ENCODE results near the gene TTI1. TPM values are rescaled to one million over a fixed set of nuclear protein-coding genes. Genes with fewer than 3 reads are reported as not detected.

TTI1 gene
- total and polyA plus RNA-seq, 7 donors: 11.4 to 29.7 (median 15.4) TPM

DNA sequence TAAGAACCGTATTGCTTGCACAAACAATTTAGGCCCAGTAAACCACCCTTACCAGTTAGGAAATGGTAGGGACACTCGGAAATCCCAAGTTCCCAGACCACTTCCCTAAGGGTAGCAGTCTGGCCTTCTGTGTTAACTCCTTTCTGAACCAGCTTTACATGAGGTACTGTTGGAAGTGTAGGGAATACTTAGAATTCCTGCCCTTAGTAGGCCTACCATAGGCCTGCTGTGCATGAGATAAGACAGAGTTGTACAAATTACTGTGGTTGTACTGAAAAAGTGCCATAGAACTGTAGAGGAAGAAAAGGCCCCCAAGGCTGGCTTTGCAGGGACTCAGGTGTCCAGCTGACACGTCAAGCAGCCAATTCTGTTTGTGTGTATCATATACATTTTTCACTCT is 11.4 kb upstream of the TTI1 start:
- Histone ChIP-seq H3K4me1 (peaks cover 59% of the 10 kb centered on the region), H3K36me3 (ENCODE audit: insufficient read depth in 1 of 2, low read depth in 1 of 2) (peaks cover 0 to 79% of the 10 kb centered on the region in 2 donors), H3K27ac (peak overlapping the region; percentile 69), H3K9me3 (no peaks in the 10 kb centered on the region), H3K27me3 (ENCODE audit: insufficient read depth in 3 of 3, low read length in 2 of 3) (no peaks in the 10 kb centered on the region), H3K4me3 (no peak overlapping the region)
- ATAC-seq (no peak), DNase-seq (no peak)
- intact Hi-C loops (cut with DNase I): no loop called here
- WGBS, 3 donors: 59 to 86% (median 81%) methylated on average over 3 of the region's 3 CpGs
- no peak for TF ChIP-seq CTCF (IDR thresholded peaks at IDR 0.05)

DNA sequence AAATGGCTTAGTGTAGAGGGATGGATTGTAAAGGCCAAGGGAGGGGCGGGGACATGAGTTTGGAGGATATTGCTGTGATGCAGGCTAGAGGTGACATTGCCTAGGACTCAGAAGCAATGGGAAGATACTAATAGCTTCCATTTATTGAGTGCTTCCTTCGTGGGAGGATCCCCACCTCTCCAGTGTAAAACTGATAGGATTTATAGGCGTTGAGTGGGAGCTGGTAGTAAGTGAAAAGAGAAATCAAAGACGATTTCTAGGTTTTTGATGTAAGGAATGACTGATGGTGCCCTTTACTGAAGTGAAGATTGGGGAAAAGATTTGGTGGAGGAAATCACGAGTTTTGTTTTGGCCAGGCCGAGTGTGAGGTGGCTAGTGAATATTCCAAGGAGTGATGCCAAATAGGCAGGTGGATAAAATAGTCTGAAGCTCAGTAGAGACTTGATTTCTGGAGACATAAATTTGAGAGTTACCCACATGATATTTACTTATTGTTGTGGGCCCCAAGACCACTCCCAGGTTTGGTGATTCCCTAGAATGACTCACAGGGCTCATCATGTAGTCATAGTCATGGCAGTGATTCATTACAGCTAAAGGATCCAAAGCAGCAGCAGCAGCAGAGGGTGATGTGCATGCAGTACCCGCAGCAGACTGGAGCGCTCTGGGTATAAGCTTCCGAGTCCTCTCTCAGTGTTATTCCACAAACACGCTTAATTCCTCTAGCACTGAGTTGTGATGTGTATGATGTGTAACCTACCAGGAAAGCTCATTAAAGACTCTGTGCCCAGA is 10.4 kb upstream of the TTI1 start:
- TF ChIP-seq CTCF (IDR thresholded peaks at IDR 0.05): no peak
- DNase-seq (peak; percentile 17 to 67), ATAC-seq (peak; percentile 88 to 97 (median 94))
- Histone ChIP-seq H3K27me3 (ENCODE audit: insufficient read depth in 3 of 3, low read length in 2 of 3) (no peaks in the 10 kb centered on the region), H3K4me3 (no peak overlapping the region), H3K9me3 (no peaks in the 10 kb centered on the region), H3K27ac (peak overlapping the region; percentile 69), H3K4me1 (peaks cover 50% of the 10 kb centered on the region), H3K36me3 (ENCODE audit: insufficient read depth in 1 of 2, low read depth in 1 of 2) (peaks cover 0 to 78% of the 10 kb centered on the region in 2 donors)
- WGBS, 3 donors: 71 to 90% (median 77%) methylated on average over 10 of the region's 10 CpGs
- intact Hi-C loops (cut with DNase I): no loop called here

DNA sequence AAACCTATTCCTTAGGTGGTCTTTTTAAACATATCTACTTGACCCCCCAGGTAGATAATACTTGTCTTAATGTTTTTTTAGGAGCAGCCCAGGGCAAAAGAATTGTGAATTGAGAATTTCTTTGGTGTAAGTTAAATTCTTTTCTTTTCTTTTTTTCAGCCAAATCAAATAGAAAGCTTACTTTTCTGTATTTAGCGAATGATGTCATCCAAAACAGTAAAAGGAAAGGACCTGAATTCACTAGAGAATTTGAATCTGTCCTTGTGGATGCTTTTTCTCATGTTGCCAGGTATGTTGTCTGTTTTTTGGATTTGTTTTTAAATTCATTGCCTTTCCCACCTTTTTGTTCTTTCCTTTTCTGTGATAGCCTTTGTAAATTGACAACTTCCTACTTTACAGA is 7.0 kb upstream of the TTI1 start:
- ATAC-seq: no peak
- intact Hi-C loops (cut with DNase I): no loop called here
- H3K27ac ChIP-seq: no peak overlapping the region
- H3K4me3 ChIP-seq: no peak overlapping the region
- DNase-seq: no peak
- 48 to 96% (median 96%) methylated on average over 1 of the region's 1 CpG for WGBS, 3 donors
- no peaks in the 10 kb centered on the region for H3K27me3 ChIP-seq (ENCODE audit: insufficient read depth in 3 of 3, low read length in 2 of 3)
- no peak for TF ChIP-seq CTCF (IDR thresholded peaks at IDR 0.05)
- H3K36me3 ChIP-seq (ENCODE audit: insufficient read depth in 1 of 2, low read depth in 1 of 2): peaks cover 3 to 81% of the 10 kb centered on the region in 2 donors
- no peaks in the 10 kb centered on the region for H3K9me3 ChIP-seq
- H3K4me1 ChIP-seq: peaks cover 62% of the 10 kb centered on the region

DNA sequence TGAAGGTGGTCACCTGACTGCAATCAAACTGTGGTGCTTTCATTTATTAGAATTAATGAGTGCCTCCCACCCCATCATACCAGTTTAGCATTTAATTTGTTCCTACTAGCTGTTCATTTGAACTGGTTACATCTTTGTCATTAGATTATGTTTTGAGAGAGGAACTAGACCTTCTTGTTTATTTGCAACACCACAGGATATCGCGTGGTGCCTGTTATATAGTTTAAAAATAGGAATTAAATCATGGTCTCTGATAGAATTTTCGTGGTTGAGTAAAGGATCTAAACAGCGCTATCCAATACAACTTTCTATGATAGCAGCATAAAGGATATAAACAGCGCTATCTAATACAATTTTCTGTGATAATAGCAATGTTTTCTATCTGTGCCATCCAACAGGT is 3.1 kb upstream of the TTI1 start:
- Histone ChIP-seq H3K27ac (peak overlapping the region; percentile 98), H3K4me3 (peak overlapping the region; percentile 85), H3K27me3 (ENCODE audit: insufficient read depth in 3 of 3, low read length in 2 of 3) (no peaks in the 10 kb centered on the region), H3K9me3 (no peaks in the 10 kb centered on the region), H3K36me3 (ENCODE audit: insufficient read depth in 1 of 2, low read depth in 1 of 2) (peaks cover 3 to 48% of the 10 kb centered on the region in 2 donors), H3K4me1 (peaks cover 55% of the 10 kb centered on the region)
- no peak for DNase-seq
- WGBS, 3 donors: 58 to 81% (median 62%) methylated on average over 5 of the region's 5 CpGs
- TF ChIP-seq CTCF (IDR thresholded peaks at IDR 0.05): no peak
- ATAC-seq: no peak
- intact Hi-C loops (cut with DNase I): no loop called here
